ENCODE results near the gene TARDBP.

- no peak for TF ChIP-seq CTCF (IDR thresholded peaks at IDR 0.05 in 8 of 11, conservative IDR thresholded peaks at IDR 0.05 in 3 of 11)
- no peak for TF ChIP-seq POLR2A (IDR thresholded peaks at IDR 0.05)
These were observed 24.5 kb upstream of the TARDBP start for GRCh38 chr1:10987840-10988417.
